ENCODE results near the gene DGKD.

DNA sequence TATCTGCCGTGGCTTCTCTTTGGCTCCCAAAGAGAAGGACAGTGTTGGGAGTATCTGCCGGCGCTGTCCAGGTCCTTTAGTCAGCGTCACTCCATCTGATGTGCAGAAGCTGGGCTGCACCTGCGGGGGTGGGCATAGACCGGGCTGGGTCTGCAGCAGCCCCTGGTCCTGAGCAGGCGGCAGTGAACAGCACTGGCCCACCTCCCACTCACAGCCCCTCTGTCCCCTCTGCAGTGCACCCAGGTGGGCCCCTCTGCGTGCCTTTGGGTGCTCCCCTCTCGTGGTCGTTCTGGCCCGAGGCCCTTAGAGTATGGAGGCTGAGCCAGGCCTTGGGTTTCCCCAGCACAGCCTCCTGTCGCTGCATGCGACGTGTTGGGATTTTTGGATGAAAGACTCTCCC lies 116.5 kb downstream of the DGKD start:
- TF ChIP-seq, protein P1, sequence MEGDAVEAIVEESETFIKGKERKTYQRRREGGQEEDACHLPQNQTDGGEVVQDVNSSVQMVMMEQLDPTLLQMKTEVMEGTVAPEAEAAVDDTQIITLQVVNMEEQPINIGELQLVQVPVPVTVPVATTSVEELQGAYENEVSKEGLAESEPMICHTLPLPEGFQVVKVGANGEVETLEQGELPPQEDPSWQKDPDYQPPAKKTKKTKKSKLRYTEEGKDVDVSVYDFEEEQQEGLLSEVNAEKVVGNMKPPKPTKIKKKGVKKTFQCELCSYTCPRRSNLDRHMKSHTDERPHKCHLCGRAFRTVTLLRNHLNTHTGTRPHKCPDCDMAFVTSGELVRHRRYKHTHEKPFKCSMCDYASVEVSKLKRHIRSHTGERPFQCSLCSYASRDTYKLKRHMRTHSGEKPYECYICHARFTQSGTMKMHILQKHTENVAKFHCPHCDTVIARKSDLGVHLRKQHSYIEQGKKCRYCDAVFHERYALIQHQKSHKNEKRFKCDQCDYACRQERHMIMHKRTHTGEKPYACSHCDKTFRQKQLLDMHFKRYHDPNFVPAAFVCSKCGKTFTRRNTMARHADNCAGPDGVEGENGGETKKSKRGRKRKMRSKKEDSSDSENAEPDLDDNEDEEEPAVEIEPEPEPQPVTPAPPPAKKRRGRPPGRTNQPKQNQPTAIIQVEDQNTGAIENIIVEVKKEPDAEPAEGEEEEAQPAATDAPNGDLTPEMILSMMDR (IDR thresholded peaks at IDR 0.05): no peak
- TF ChIP-seq, protein P2, sequence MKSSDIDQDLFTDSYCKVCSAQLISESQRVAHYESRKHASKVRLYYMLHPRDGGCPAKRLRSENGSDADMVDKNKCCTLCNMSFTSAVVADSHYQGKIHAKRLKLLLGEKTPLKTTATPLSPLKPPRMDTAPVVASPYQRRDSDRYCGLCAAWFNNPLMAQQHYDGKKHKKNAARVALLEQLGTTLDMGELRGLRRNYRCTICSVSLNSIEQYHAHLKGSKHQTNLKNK (CRISPR knock-in tag; IDR thresholded peaks at IDR 0.05): no peak
- TF ChIP-seq ZNF263 (CRISPR knock-in tag; IDR thresholded peaks at IDR 0.05; ENCODE audit: low read depth): no peak
